ENCODE measurements around the gene TSPO. TPM values are rescaled to one million over a fixed set of nuclear protein-coding genes. Genes with fewer than 3 reads are reported as not detected.

Gene TSPO
- total and polyA plus RNA-seq, 2 donors from 2014 or later, result 134 to 173 TPM

- intact Hi-C loops (cut with DNase I), result no loop called here
- peaks cover 0 to 29% (median 11%) of the 10 kb centered on the region in 3 donors for H3K36me3 ChIP-seq (ENCODE audit: control insufficient read depth in 2 of 3, insufficient read depth in 3 of 3, low read length in 3 of 3)
- DNase-seq (no peak), FAIRE-seq (no peak)
- no peaks in the 10 kb centered on the region for H3K9me3 ChIP-seq (ENCODE audit: control insufficient read depth in 2 of 3, insufficient read depth in 1 of 3, low read length in 3 of 3)
- H3K4me3 ChIP-seq (ENCODE audit: low read length in 3 of 3), result no peak overlapping the region
- H3K27ac ChIP-seq (ENCODE audit: low read depth in 2 of 2, low read length in 2 of 2), result no peak overlapping the region
- H3K4me1 ChIP-seq (ENCODE audit: control insufficient read depth in 2 of 3, insufficient read depth in 2 of 3, low read depth in 1 of 3, low read length in 3 of 3), result peaks cover 0 to 6% (median 4%) of the 10 kb centered on the region in 3 donors
- no peaks in the 10 kb centered on the region for H3K27me3 ChIP-seq (ENCODE audit: control insufficient read depth, insufficient read depth, low read length)
- no peak overlapping the region for H3K9ac ChIP-seq (ENCODE audit: low read length in 3 of 3)
- TF ChIP-seq, protein P1, sequence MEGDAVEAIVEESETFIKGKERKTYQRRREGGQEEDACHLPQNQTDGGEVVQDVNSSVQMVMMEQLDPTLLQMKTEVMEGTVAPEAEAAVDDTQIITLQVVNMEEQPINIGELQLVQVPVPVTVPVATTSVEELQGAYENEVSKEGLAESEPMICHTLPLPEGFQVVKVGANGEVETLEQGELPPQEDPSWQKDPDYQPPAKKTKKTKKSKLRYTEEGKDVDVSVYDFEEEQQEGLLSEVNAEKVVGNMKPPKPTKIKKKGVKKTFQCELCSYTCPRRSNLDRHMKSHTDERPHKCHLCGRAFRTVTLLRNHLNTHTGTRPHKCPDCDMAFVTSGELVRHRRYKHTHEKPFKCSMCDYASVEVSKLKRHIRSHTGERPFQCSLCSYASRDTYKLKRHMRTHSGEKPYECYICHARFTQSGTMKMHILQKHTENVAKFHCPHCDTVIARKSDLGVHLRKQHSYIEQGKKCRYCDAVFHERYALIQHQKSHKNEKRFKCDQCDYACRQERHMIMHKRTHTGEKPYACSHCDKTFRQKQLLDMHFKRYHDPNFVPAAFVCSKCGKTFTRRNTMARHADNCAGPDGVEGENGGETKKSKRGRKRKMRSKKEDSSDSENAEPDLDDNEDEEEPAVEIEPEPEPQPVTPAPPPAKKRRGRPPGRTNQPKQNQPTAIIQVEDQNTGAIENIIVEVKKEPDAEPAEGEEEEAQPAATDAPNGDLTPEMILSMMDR (IDR thresholded peaks at IDR 0.05; ENCODE audit: borderline replicate concordance, extremely low read depth, insufficient read depth), result no peak
Observed at GRCh38 chr22:43131773-43132501, 19.4 kb upstream of the TSPO start.

DNA sequence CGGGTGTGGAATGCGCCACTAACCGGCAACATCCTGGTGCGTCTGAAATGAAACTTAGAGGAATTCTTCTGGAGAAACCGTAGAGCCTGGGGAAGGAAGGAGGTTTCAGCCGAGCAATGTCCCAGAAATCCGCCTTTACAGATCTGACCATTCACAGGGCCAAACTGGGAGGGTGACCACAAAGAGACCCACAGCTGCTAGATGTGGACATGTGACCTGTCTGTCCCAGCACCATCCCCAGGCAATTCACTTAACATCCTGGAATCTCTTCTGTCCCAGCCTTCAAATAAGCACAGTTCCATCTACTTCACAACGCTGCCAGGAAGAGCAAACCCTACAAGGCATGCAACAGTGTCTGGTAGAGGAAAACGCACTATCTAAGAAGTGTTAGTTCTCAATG is 18.0 kb upstream of the TSPO start:
- intact Hi-C loops (cut with DNase I), result no loop called here
- no peak for FAIRE-seq
- H3K27ac ChIP-seq (ENCODE audit: low read depth in 2 of 2, low read length in 2 of 2), result no peak overlapping the region
- H3K9ac ChIP-seq (ENCODE audit: low read length in 3 of 3), result no peak overlapping the region
- peaks cover 0 to 8% (median 6%) of the 10 kb centered on the region in 3 donors for H3K4me1 ChIP-seq (ENCODE audit: control insufficient read depth in 2 of 3, insufficient read depth in 2 of 3, low read depth in 1 of 3, low read length in 3 of 3)
- no peaks in the 10 kb centered on the region for H3K27me3 ChIP-seq (ENCODE audit: control insufficient read depth, insufficient read depth, low read length)
- H3K36me3 ChIP-seq (ENCODE audit: control insufficient read depth in 2 of 3, insufficient read depth in 3 of 3, low read length in 3 of 3), result peaks cover 3 to 42% (median 15%) of the 10 kb centered on the region in 3 donors
- no peak for DNase-seq
- no peak overlapping the region for H3K4me3 ChIP-seq (ENCODE audit: low read length in 3 of 3)
- H3K9me3 ChIP-seq (ENCODE audit: control insufficient read depth in 2 of 3, insufficient read depth in 1 of 3, low read length in 3 of 3), result no peaks in the 10 kb centered on the region
- TF ChIP-seq, protein P1 (IDR thresholded peaks at IDR 0.05; ENCODE audit: borderline replicate concordance, extremely low read depth, insufficient read depth), result no peak

GRCh38 chr22:43134553-43134952 is 16.8 kb upstream of the TSPO start:
- H3K4me1 ChIP-seq (ENCODE audit: control insufficient read depth in 2 of 3, insufficient read depth in 2 of 3, low read depth in 1 of 3, low read length in 3 of 3), result peaks cover 0 to 6% (median 4%) of the 10 kb centered on the region in 3 donors
- no peak overlapping the region for H3K9ac ChIP-seq (ENCODE audit: low read length in 3 of 3)
- H3K27me3 ChIP-seq (ENCODE audit: control insufficient read depth, insufficient read depth, low read length), result no peaks in the 10 kb centered on the region
- H3K9me3 ChIP-seq (ENCODE audit: control insufficient read depth in 2 of 3, insufficient read depth in 1 of 3, low read length in 3 of 3), result no peaks in the 10 kb centered on the region
- no peak overlapping the region for H3K4me3 ChIP-seq (ENCODE audit: low read length in 3 of 3)
- no peak for DNase-seq
- TF ChIP-seq, protein P1 (IDR thresholded peaks at IDR 0.05; ENCODE audit: borderline replicate concordance, extremely low read depth, insufficient read depth), result no peak
- FAIRE-seq, result no peak
- peaks cover 3 to 42% (median 18%) of the 10 kb centered on the region in 3 donors for H3K36me3 ChIP-seq (ENCODE audit: control insufficient read depth in 2 of 3, insufficient read depth in 3 of 3, low read length in 3 of 3)
- intact Hi-C loops (cut with DNase I), result no loop called here
- no peak overlapping the region for H3K27ac ChIP-seq (ENCODE audit: low read depth in 2 of 2, low read length in 2 of 2)

All from kidney (tissue), 14 donors.